WTC11 (cell line): ENCODE results near the gene MCM5.

Experiments
- JUN ChIP-seq: sonication (generic); formaldehyde crosslinking; IDR thresholded peaks from 2 replicates; pipeline ENCODE4 v1.8.0; 2023; ENCODE audit warnings: mild to moderate bottlenecking, missing genetic modification reagents
- TF ChIP-seq, protein P1 (sequence below): fragments of 200-600 bp; IDR thresholded peaks from 2 replicates; pipeline ENCODE4 v1.8.0; 2022; ENCODE audit warnings: antibody characterized with exemption

- TF ChIP-seq, protein P1, sequence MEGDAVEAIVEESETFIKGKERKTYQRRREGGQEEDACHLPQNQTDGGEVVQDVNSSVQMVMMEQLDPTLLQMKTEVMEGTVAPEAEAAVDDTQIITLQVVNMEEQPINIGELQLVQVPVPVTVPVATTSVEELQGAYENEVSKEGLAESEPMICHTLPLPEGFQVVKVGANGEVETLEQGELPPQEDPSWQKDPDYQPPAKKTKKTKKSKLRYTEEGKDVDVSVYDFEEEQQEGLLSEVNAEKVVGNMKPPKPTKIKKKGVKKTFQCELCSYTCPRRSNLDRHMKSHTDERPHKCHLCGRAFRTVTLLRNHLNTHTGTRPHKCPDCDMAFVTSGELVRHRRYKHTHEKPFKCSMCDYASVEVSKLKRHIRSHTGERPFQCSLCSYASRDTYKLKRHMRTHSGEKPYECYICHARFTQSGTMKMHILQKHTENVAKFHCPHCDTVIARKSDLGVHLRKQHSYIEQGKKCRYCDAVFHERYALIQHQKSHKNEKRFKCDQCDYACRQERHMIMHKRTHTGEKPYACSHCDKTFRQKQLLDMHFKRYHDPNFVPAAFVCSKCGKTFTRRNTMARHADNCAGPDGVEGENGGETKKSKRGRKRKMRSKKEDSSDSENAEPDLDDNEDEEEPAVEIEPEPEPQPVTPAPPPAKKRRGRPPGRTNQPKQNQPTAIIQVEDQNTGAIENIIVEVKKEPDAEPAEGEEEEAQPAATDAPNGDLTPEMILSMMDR: no peak
- TF ChIP-seq JUN (CRISPR knock-in tag): no peak
These were observed 46.4 kb downstream of the MCM5 start for GRCh38 chr22:35446365-35446764.
